Right cardiac atrium (tissue), 5 donors: ENCODE data around the gene RAB30. TPM values are rescaled to one million over a fixed set of nuclear protein-coding genes. Genes with fewer than 3 reads are reported as not detected.

Experiments
- ATAC-seq, 2 donors: fragments of 200-7000 bp; cut with Tn5 transposase; one replicate each; pipeline versions ENCODE4 v1.8.0 to v1.9.1; 2020; ENCODE audit warnings: moderate library complexity in 2 of 2, mild to moderate bottlenecking in 1 of 2
- DNase-seq, 3 donors: peaks; one replicate each; pipeline ENCODE4 v3.0.0-alpha.2; 2020
- H3K27ac ChIP-seq: one replicate; pipeline ENCODE4 v1.5.1; 2013; ENCODE audit warnings: mild to moderate bottlenecking, low read length, control low read depth, moderate library complexity
- H3K27me3 ChIP-seq: one replicate; pipeline ENCODE4 v1.6.1; 2013; ENCODE audit not compliant: control insufficient read depth, insufficient read depth
- H3K4me1 ChIP-seq: one replicate; pipeline ENCODE4 v1.6.1; 2013; ENCODE audit warnings: low read length; ENCODE audit not compliant: control insufficient read depth, insufficient read depth
- H3K4me3 ChIP-seq: one replicate; pipeline ENCODE4 v1.5.1; 2013; ENCODE audit warnings: low read length, control low read depth
- H3K9me3 ChIP-seq: one replicate; pipeline ENCODE4 v1.6.1; 2013; ENCODE audit warnings: low read length; ENCODE audit not compliant: control insufficient read depth
- WGBS: extraction: QIAGEN DNeasy Blood & Tissue Kit; methylation state at CpG from one replicate; pipeline ENCODE4 v1.1.7; 2013; 5-methylcytosine and 5-hydroxymethylcytosine counted together
- intact Hi-C, 4 donors: fragments of 100-400 bp; cut with DNase I; formaldehyde crosslinking; loops; one replicate each; pipeline versions ENCODE4 v1.11.0 to v1.14.0; 2022 to 2023
- polyA plus RNA-seq: library from polyadenylated mRNA; stranded (reverse); fragments of 200-250 nt; gene quantifications from one replicate; pipeline ENCODE4 v1.2.3, GENCODE V29; 2013
- total RNA-seq, 4 donors: library from RNA; stranded (reverse); fragmentation: NEBNext Ultra II Directional; extraction: Animal tissue kit (Norgen Biotek cat#: 25700); gene quantifications; one replicate each; pipeline ENCODE4 v1.2.1, GENCODE V29; 2021
- donor health status: healthy with polysubstance abuse.
- donor health status: DM: no; HTN: yes; CAD: no.
- donor health status: DM: no; HTN: no; CAD: no.
- donor health status: DM: no; HTN: yes; CAD: no; lungs with severe emphysema.
- donor health status: DM: yes; HTN: yes; CAD: no.

Gene RAB30
- total and polyA plus RNA-seq, 5 donors, result 4.6 to 30.6 (median 24.1) TPM

DNA sequence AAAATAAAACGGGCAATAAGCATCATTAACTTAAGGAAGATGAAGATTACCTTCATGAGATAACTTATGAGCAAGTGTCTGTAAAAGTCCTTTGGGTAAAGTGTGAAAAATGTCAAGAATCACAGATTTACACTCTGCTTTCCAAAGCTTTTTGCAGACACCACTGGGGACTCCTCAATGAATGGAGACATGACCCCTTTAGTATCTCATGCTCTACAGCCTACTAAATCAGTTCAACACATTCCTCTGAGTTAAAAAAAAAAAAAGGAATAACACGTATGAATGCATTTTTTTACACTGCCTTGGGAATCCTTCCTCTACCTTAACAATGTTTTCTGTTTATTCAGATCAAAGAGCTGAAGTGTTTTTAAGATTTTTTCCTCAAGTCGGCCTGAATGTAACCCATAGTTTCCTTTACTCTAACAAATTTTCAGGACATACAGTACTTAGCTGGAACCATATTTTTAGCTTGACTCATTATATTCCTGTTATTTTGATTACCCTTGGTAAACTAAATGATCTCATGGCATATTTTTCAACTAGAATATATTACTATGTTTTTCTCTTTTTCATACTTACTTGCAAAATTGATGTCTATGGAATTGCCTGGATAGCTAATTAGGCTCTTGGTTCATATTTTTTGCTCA is 25.9 kb upstream of the RAB30 start:
- no peak overlapping the region for H3K4me3 ChIP-seq
- no peaks in the 10 kb centered on the region for H3K4me1 ChIP-seq
- H3K9me3 ChIP-seq, result no peaks in the 10 kb centered on the region
- intact Hi-C loops, result no loop called here
- no peaks in the 10 kb centered on the region for H3K27me3 ChIP-seq
- no peak for ATAC-seq
- no peak for DNase-seq
- 46% methylated on average over 3 of the region's 3 CpGs for WGBS
- no peak overlapping the region for H3K27ac ChIP-seq

DNA sequence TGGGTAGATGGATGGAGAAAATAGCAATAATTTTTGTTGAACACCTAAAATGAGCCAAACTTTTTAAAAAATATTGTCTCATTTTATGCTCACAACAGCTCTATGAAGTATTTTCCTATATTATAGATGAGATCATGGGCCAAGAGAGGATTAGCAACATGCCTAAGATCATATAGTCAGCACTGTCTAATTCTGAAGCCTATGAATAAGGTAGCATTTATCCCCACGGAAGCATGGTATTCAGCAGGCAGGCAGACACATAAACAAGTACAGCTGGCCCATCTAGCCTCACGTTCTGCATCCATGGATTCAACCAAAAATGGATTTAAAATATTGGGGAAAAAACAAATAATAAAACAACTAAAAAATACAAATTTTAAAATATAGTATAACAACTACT is 21.9 kb upstream of the RAB30 start:
- Histone ChIP-seq H3K4me3 (no peak overlapping the region), H3K27me3 (no peaks in the 10 kb centered on the region), H3K4me1 (no peaks in the 10 kb centered on the region), H3K27ac (no peak overlapping the region), H3K9me3 (no peaks in the 10 kb centered on the region)
- intact Hi-C loops, result no loop called here
- ATAC-seq, result no peak
- WGBS, result 68% methylated on average over 2 of the region's 2 CpGs
- no peak for DNase-seq

DNA sequence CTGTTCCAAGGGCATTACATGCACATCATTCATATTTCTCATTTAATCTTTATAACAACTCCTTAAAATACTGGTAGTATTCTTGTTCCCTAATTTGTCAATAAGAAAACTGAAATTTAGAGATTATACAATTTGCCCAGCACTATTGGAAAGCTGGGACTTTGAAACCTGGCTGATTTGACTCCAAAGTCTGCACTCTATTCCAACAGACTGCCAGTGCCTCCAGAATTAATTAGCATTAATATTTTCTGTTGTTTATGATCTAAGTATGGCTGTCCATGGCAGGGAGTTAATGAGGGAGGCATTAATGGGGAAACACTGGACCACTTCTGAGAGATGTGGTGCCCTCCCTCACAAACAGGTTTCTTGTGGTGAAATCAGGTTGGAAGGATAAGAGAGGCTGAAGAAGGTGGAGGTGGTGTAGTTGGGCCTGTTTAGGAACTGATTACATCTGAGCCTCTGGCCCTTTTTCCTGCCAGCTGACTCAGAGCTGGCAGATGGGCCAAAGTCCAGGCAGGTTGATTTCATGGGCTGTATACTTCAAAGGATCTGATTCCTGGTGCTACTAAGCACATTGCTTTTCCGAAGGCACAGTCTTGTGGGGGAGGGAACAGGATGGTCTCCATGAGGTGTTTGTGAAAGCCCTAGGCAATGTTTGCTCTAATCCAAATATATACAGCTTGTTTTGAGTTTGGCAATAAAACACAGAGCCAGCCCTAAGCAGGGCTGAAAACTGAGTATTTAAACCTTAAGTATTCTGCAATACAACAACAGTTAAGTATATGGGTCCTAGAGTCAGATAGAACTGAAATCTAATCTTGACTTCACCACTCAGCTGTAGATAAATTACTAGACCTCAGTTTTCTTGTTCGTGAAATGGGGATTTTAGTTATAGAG is 21.0 kb upstream of the RAB30 start:
- 68% methylated on average over 2 of the region's 2 CpGs for WGBS
- Histone ChIP-seq H3K27me3 (no peaks in the 10 kb centered on the region), H3K4me3 (no peak overlapping the region), H3K4me1 (no peaks in the 10 kb centered on the region), H3K27ac (no peak overlapping the region), H3K9me3 (no peaks in the 10 kb centered on the region)
- intact Hi-C loops, result no loop called here
- ATAC-seq, result peak; percentile 30 to 31
- no peak for DNase-seq

DNA sequence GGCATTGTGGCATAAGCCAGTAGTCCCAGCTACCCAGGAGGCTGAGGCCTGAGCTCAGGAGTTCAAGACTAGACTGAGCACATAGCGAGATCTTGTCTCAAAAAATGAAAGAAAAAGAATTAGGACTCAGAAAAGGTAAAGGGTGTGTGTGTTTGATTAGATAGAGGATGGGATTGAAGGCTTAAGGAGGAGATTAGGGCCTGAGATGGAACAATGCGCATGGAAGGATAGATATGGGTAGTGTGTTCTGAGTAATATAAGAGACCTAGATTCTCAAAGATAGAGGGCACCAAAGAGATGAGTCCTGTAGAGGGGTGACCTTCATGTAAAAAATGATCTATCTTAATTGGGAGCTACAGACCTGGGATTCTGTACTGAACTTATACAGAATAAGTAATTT is 17.3 kb upstream of the RAB30 start:
- H3K4me3 ChIP-seq, result no peak overlapping the region
- no peaks in the 10 kb centered on the region for H3K9me3 ChIP-seq
- ATAC-seq (no peak), DNase-seq (no peak)
- H3K27ac ChIP-seq, result no peak overlapping the region
- no peaks in the 10 kb centered on the region for H3K4me1 ChIP-seq
- intact Hi-C loops, result no loop called here
- 95% methylated on average over 2 of the region's 2 CpGs for WGBS
- H3K27me3 ChIP-seq, result no peaks in the 10 kb centered on the region

DNA sequence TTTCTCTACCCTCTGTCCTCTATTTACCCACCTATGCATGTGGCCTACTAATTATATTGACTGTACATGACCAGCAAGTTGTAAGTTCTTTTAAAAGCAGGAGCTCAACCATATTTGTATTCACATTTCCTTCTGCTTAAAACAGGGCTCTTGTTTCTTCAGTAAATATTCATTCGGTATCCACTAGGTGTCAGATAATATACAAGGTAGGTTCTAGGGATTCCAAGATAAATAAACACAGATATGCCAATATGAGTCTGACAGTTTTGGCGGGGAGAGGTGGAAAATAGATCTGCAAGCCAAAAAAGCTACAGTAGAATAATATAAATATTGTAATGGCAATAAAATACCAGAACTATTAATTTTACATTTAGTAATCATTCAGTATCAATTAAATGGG is 15.3 kb upstream of the RAB30 start:
- Histone ChIP-seq H3K4me1 (no peaks in the 10 kb centered on the region), H3K27me3 (no peaks in the 10 kb centered on the region), H3K27ac (no peak overlapping the region), H3K4me3 (no peak overlapping the region), H3K9me3 (no peaks in the 10 kb centered on the region)
- DNase-seq (no peak), ATAC-seq (peak in 1 of 2 donors; percentile 31)
- intact Hi-C loops, result no loop called here
- 17% methylated on average over 2 of the region's 2 CpGs for WGBS

DNA sequence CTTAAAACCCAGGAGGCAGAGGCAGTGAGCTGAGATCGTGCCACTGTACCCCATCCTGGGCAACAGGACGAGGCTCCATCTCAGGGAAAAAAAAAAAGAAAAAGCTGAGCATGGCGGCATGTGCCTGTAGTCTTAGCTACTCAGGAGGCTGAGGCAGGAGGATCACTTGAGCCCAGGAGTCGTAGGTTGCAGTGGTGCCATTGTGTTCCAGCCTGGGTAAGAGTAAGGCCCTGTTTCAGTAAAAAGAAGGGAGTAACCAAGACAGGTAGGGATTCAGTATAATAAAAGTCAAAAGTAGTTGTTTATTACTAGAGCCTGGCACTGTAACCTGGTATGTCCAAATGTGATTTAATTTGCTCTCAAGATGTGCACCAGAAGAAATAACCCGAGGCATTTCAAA is 8.1 kb upstream of the RAB30 start:
- no peaks in the 10 kb centered on the region for H3K27me3 ChIP-seq
- H3K4me3 ChIP-seq, result no peak overlapping the region
- DNase-seq (no peak), ATAC-seq (no peak)
- H3K9me3 ChIP-seq, result no peaks in the 10 kb centered on the region
- no peak overlapping the region for H3K27ac ChIP-seq
- WGBS, result 85% methylated on average over 5 of the region's 5 CpGs
- no peaks in the 10 kb centered on the region for H3K4me1 ChIP-seq
- intact Hi-C loops, result loop anchor here in 2 of 4 donors (10.0 kb wide), 2 partner anchors 75 to 155 kb away; partner anchors contain the start of gene PCF11 (in 1 of the 2)

DNA sequence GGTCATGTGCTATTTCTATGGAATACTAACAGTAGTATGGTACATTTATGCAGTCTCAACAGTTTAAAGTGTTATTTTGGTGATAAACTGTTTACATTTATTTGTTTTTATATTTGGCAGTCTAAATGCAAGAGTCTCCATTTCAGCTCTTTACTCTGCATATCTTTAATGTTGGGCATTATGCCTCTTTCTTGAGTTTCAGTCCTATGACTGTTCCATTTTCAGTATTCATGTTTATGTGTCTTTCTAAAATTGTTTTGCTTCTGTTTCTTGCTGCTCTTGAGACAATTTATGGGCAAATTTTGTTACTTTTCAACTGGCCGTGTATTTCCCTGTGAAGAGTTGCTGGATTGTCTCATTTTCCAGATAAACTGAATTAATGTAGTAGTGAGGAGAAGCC is 6.6 kb upstream of the RAB30 start:
- ATAC-seq, result no peak
- intact Hi-C loops, result loop anchor here in 2 of 4 donors (10.0 kb wide), 2 partner anchors 77 to 153 kb away; partner anchors contain the start of gene PCF11 (in 1 of the 2)
- Histone ChIP-seq H3K4me3 (no peak overlapping the region), H3K27ac (no peak overlapping the region), H3K27me3 (no peaks in the 10 kb centered on the region), H3K4me1 (peaks cover 2% of the 10 kb centered on the region), H3K9me3 (no peaks in the 10 kb centered on the region)
- no peak for DNase-seq
- 87% methylated on average over 1 of the region's 1 CpG for WGBS

DNA sequence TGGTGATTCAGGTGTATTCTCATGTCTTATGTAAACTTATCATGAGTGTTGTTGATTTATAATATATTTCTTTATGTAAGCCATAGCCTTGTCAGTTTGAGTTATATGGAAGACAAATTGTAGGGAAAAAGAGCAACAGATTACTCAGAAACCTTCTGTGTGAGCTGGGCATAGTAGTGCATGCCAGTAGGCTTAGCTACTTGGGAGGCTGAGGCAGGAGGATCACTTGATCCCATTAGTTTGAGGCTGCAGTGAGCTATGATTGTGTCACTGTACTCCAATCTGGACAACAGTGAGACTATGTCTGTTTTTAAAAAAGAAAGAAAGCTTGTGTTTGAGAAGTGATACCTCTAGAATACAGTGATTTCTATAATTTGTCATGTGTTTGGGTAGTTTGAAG is 2.2 kb upstream of the RAB30 start:
- no peak for ATAC-seq
- no peaks in the 10 kb centered on the region for H3K27me3 ChIP-seq
- H3K4me1 ChIP-seq, result peaks cover 5% of the 10 kb centered on the region
- no peak for DNase-seq
- intact Hi-C loops, result loop anchor here in 3 of 4 donors (5.0 to 10.0 kb wide), 4 partner anchors 72 to 149 kb away; partner anchors contain the start of gene PCF11 (in 2 of the 3)
- H3K27ac ChIP-seq, result no peak overlapping the region
- no peaks in the 10 kb centered on the region for H3K9me3 ChIP-seq
- no peak overlapping the region for H3K4me3 ChIP-seq

DNA sequence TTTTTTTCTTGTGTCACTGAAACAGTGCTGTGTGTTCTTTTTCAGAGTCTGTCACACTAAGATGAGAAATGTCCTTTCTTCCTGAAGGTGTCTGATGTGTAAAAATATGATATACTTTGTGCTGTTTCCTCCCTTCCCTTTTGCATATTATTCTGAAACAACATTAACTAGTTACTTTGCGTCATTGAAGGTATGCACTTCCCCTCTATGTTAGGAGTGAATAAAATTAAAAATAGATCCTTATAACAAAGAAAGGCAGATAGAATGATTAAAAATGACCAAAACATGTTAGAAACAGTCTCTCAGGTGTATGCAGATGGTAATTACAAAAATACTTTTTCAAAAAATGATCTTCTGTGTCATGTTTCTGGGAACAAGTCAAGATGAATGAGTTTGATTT is 1.6 kb upstream of the RAB30 start:
- Histone ChIP-seq H3K4me3 (peak overlapping the region; percentile 72), H3K4me1 (peaks cover 5% of the 10 kb centered on the region), H3K9me3 (no peaks in the 10 kb centered on the region), H3K27me3 (no peaks in the 10 kb centered on the region), H3K27ac (no peak overlapping the region)
- intact Hi-C loops, result loop anchor here in 3 of 4 donors (5.0 to 10.0 kb wide), 4 partner anchors 71 to 148 kb away; partner anchors contain the start of gene PCF11 (in 2 of the 3)
- no peak for DNase-seq
- ATAC-seq, result no peak
- 70% methylated on average over 1 of the region's 1 CpG for WGBS

DNA sequence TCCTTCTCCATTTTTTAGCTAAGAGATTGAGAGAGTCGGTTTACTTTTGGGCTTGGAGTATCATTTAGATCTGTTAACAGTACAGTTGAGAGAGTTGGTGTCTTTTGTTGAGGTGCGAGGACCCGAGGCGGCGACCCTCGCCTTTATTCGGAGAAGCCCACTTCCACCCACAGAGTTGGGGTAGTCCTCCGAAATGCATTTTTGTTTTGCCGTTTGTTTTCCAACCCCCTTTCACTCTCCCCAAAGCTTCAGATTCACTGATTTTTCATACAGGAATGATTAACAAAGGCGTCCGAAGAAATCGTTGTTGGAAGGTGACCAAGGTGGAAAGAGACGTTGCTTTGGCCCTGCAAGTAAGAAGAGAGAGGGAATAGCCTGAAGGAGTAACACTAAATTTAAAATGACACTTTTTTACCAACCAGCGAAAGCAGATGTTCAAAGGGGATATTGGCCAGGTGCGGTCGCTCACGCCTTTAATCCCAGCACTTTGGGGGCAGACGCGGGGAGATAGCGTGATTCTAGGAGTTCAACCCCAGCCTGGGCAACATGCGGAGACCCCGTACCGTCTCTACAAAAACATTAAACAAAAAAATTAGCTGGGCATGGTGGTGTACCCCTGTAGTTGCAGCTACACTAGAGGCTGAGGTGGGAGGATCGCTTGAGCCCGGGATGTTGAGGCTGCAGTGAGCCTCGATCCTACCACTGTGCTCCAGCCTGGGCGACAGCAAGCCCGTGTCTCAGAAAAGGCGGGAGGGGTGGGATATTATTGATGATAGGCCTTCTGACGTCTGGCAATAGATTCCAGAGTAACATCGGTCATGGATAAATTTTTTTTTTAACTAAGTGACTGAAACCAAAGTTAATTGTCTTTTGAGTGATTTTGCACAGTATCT is 899 bp upstream of the RAB30 start:
- DNase-seq (peak in 1 of 3 donors; percentile 52), ATAC-seq (no peak)
- Histone ChIP-seq H3K9me3 (no peaks in the 10 kb centered on the region), H3K27ac (peak overlapping the region; percentile 96), H3K27me3 (no peaks in the 10 kb centered on the region), H3K4me3 (peak overlapping the region; percentile 72), H3K4me1 (peaks cover 5% of the 10 kb centered on the region)
- 13% methylated on average over 31 of the region's 31 CpGs for WGBS
- intact Hi-C loops, result loop anchor here in 3 of 4 donors (5.0 to 10.0 kb wide), 4 partner anchors 70 to 148 kb away; partner anchors contain the start of gene PCF11 (in 2 of the 3)
